Mesenchymal stem cell (in vitro differentiated cells and primary cell): ENCODE data around the gene DIAPH2.

Experiments
- DNase-seq: peaks from one replicate; pipeline ENCODE4 v3.0.0-alpha.2; 2013
- H2AFZ ChIP-seq: one replicate; pipeline ENCODE4 v1.6.1; 2013; ENCODE audit warnings: low read depth, mild to moderate bottlenecking, control low read depth, inconsistent platforms, low read length, moderate library complexity
- H2AK5ac ChIP-seq: 2 replicates; pipeline ENCODE4 v1.6.1; 2013; ENCODE audit warnings: low read length, moderate library complexity, mild to moderate bottlenecking, inconsistent platforms; ENCODE audit not compliant: severe bottlenecking
- H2BK120ac ChIP-seq: one replicate; pipeline ENCODE4 v1.6.1; 2013; ENCODE audit warnings: low read depth, mild to moderate bottlenecking, inconsistent platforms, low read length, moderate library complexity
- H2BK12ac ChIP-seq, 2 experiments: one replicate each; pipeline ENCODE4 v1.6.1; 2013; ENCODE audit warnings: inconsistent platforms in 2 of 2, low read length in 2 of 2, mild to moderate bottlenecking in 2 of 2, moderate library complexity in 2 of 2, control low read depth in 1 of 2
- H2BK15ac ChIP-seq: one replicate; pipeline ENCODE4 v1.6.1; 2013; ENCODE audit warnings: mild to moderate bottlenecking, low read depth, inconsistent platforms; ENCODE audit not compliant: poor library complexity, severe bottlenecking
- H2BK5ac ChIP-seq: 2 replicates; pipeline ENCODE4 v1.6.1; 2013; ENCODE audit warnings: low read depth, mild to moderate bottlenecking, low read length, control low read depth, inconsistent platforms; ENCODE audit not compliant: poor library complexity, severe bottlenecking
- H3K14ac ChIP-seq, 2 experiments: one replicate each; pipeline ENCODE4 v1.6.1; 2013; ENCODE audit warnings: inconsistent platforms in 2 of 2, low read length in 2 of 2, control low read depth in 1 of 2, mild to moderate bottlenecking in 1 of 2, moderate library complexity in 1 of 2
- H3K18ac ChIP-seq, 2 experiments: one replicate each; pipeline ENCODE4 v1.6.1; 2013; ENCODE audit warnings: inconsistent platforms in 2 of 2, low read length in 2 of 2, control low read depth in 1 of 2, low read depth in 1 of 2, mild to moderate bottlenecking in 1 of 2
- H3K23ac ChIP-seq, 2 experiments: one replicate each; pipeline ENCODE4 v1.6.1; 2013; ENCODE audit warnings: inconsistent platforms in 2 of 2, low read length in 2 of 2, mild to moderate bottlenecking in 2 of 2, moderate library complexity in 2 of 2, control low read depth in 1 of 2
- H3K27ac ChIP-seq: 2 replicates; pipeline ENCODE4 v1.5.1; 2013; ENCODE audit warnings: mild to moderate bottlenecking, moderate library complexity, low read length, control low read depth, inconsistent platforms; ENCODE audit not compliant: poor library complexity, severe bottlenecking
- H3K27me3 ChIP-seq, 2 experiments: 2 replicates each; pipeline versions ENCODE4 v1.6.1 to v1.7.0; 2013; ENCODE audit warnings: low read length in 2 of 2, mild to moderate bottlenecking in 2 of 2, moderate library complexity in 2 of 2, control low read depth in 1 of 2, inconsistent platforms in 1 of 2; ENCODE audit not compliant: control insufficient read depth in 1 of 2, insufficient read depth in 1 of 2
- H3K36me3 ChIP-seq, 2 experiments: 2 replicates each; pipeline versions ENCODE4 v1.6.1 to v1.7.0; 2013; ENCODE audit warnings: low read length in 2 of 2, control low read depth in 1 of 2, inconsistent platforms in 1 of 2, low read depth in 1 of 2, mild to moderate bottlenecking in 1 of 2; ENCODE audit not compliant: insufficient read depth in 2 of 2, control insufficient read depth in 1 of 2
- H3K4ac ChIP-seq, 2 experiments: one replicate each; pipeline ENCODE4 v1.6.1; 2013; ENCODE audit warnings: inconsistent platforms in 2 of 2, low read length in 2 of 2, mild to moderate bottlenecking in 2 of 2, moderate library complexity in 2 of 2, control low read depth in 1 of 2, low read depth in 1 of 2
- H3K4me1 ChIP-seq: 2 replicates; pipeline ENCODE4 v1.6.1; 2013; ENCODE audit warnings: low read depth, low read length, control low read depth; ENCODE audit not compliant: control insufficient read depth, insufficient read depth
- H3K4me2 ChIP-seq: 2 replicates; pipeline ENCODE4 v1.6.1; 2013; ENCODE audit warnings: low read length, mild to moderate bottlenecking, inconsistent platforms; ENCODE audit not compliant: poor library complexity, severe bottlenecking
- H3K4me3 ChIP-seq, 2 experiments: 2 replicates each; pipeline versions ENCODE4 v1.5.1 to v1.7.0; 2013; ENCODE audit warnings: low read length in 2 of 2, mild to moderate bottlenecking in 2 of 2, control low read depth in 1 of 2, low read depth in 1 of 2; ENCODE audit not compliant: insufficient read depth in 1 of 2
- H3K79me1 ChIP-seq: replicated peaks from 2 replicates; pipeline ENCODE4 v1.6.1; 2013; ENCODE audit warnings: mild to moderate bottlenecking, control low read depth, low read length, inconsistent platforms; ENCODE audit not compliant: poor library complexity, severe bottlenecking
- H3K9ac ChIP-seq: 2 replicates; pipeline ENCODE4 v1.7.0; 2013; ENCODE audit warnings: mild to moderate bottlenecking, low read length, moderate library complexity
- H3K9me3 ChIP-seq: 2 replicates; pipeline ENCODE4 v1.7.0; 2013; ENCODE audit warnings: mild to moderate bottlenecking, low read length; ENCODE audit not compliant: control insufficient read depth
- H4K8ac ChIP-seq: one replicate; pipeline ENCODE4 v1.6.1; 2013; ENCODE audit warnings: inconsistent platforms, mild to moderate bottlenecking, low read length, moderate library complexity
- H4K91ac ChIP-seq: one replicate; pipeline ENCODE4 v1.6.1; 2013; ENCODE audit warnings: mild to moderate bottlenecking, low read length, inconsistent platforms
- WGBS: methylation state at CpG from one replicate; pipeline ENCODE4 v1.1.7; 2013; ENCODE audit warnings: mixed read lengths; 5-methylcytosine and 5-hydroxymethylcytosine counted together

DIAPH2 gene

DNA sequence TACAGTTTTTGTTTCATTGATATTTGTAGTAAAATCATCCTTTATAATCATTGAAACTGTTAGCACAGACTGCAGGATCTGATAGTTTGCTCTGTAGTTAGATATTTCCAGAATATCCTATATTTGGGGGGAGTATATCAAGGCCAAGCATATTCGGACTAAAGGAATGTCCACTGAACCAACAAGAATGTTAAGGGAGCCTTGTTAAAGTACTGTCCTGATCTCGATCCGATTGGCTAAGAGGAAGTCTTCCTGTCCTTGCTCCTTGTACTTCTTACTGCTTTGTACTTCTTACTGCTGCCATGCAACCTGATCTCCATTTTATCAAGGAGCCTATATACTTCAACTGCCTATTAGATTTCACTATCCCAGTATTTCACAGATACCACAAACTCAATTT lies 648.3 kb downstream of the DIAPH2 start:
- Histone ChIP-seq H2AFZ (no peak overlapping the region), H3K4ac (no peak overlapping the region)
- WGBS: 86% methylated on average over 3 of the region's 3 CpGs

DNA sequence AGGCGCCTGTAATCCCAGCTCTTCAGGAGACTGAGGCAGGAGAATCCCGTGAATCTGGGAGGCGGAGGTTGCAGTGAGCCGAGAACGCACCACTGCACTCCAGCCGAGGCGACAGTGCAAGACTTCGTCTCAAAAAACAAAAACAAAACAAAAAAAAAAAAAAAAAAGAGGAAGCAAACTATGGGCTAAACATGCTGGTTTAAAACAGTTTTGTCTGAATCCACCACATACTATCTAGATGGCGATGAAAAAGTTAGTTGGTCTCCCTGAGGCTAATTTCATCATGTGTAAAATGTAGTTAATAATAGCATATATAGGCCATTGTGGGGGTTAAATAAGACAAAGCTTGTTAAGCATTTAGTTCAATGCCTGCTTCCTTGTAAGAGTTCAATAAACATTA lies 650.2 kb downstream of the DIAPH2 start:
- no peaks in the 10 kb centered on the region for H3K4me1 ChIP-seq
- H3K79me1 ChIP-seq: no peaks in the 10 kb centered on the region
- no peak overlapping the region for H2AFZ ChIP-seq
- DNase-seq: no peak
- no peak overlapping the region for H2BK120ac ChIP-seq
- no peak overlapping the region for H3K18ac ChIP-seq
- H3K36me3 ChIP-seq: no peaks in the 10 kb centered on the region
- no peak overlapping the region for H4K8ac ChIP-seq
- no peak overlapping the region for H3K23ac ChIP-seq
- no peak overlapping the region for H2BK5ac ChIP-seq
- no peak overlapping the region for H3K9ac ChIP-seq
- H3K4ac ChIP-seq: no peak overlapping the region
- no peaks in the 10 kb centered on the region for H3K9me3 ChIP-seq
- no peak overlapping the region for H3K27ac ChIP-seq
- H2AK5ac ChIP-seq: no peak overlapping the region
- H3K4me3 ChIP-seq: no peak overlapping the region
- no peak overlapping the region for H3K14ac ChIP-seq
- 100% methylated on average over 1 of the region's 9 CpGs for WGBS
- H3K27me3 ChIP-seq: peaks cover 0 to 4% of the 10 kb centered on the region in 2 experiments
- no peak overlapping the region for H4K91ac ChIP-seq
- no peak overlapping the region for H3K4me2 ChIP-seq
- H2BK12ac ChIP-seq: no peak overlapping the region
- no peak overlapping the region for H2BK15ac ChIP-seq

More for the DNA sequence above, 648.3 kb downstream of the DIAPH2 start:
- Histone ChIP-seq H3K27me3 (peaks cover 0 to 4% of the 10 kb centered on the region in 2 experiments), H3K36me3 (no peaks in the 10 kb centered on the region), H2BK120ac (no peak overlapping the region), H3K9ac (no peak overlapping the region), H2AK5ac (no peak overlapping the region), H2BK12ac (no peak overlapping the region), H2BK5ac (no peak overlapping the region), H3K14ac (no peak overlapping the region), H3K4me1 (no peaks in the 10 kb centered on the region), H3K27ac (no peak overlapping the region), H4K91ac (no peak overlapping the region), H4K8ac (no peak overlapping the region), H3K23ac (no peak overlapping the region), H2BK15ac (no peak overlapping the region), H3K4me3 (no peak overlapping the region), H3K79me1 (no peaks in the 10 kb centered on the region), H3K18ac (no peak overlapping the region), H3K9me3 (no peaks in the 10 kb centered on the region), H3K4me2 (no peak overlapping the region)
- peak; percentile 7 for DNase-seq

DNA sequence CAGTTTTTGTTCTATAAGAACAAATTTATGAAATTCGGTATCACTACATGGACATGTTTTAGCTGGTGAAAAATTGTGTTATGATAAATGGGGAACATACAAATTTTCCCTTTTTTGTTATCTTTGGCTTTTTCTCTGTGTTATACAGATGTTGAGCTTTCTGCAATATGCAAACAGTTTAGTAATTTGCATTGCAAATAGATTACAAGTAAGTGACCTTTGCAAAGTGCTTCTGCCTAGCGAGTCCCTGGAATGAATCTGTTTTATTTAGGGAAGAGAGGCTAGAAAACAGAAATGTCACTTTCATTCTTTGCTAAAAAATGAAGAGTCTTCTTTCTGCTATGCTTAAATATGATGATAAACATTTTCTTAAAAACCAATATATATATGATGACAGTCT lies 660.1 kb downstream of the DIAPH2 start:
- Histone ChIP-seq H3K4me1 (no peaks in the 10 kb centered on the region), H2BK15ac (no peak overlapping the region), H4K8ac (no peak overlapping the region), H2BK12ac (no peak overlapping the region), H3K9ac (no peak overlapping the region), H2BK5ac (no peak overlapping the region), H4K91ac (no peak overlapping the region), H3K4me3 (no peak overlapping the region), H3K18ac (no peak overlapping the region), H2BK120ac (no peak overlapping the region), H3K36me3 (no peaks in the 10 kb centered on the region), H3K27me3 (peaks cover 0 to 5% of the 10 kb centered on the region in 2 experiments), H3K4me2 (no peak overlapping the region), H3K4ac (no peak overlapping the region), H3K9me3 (no peaks in the 10 kb centered on the region), H3K27ac (no peak overlapping the region), H3K14ac (no peak overlapping the region), H3K23ac (no peak overlapping the region), H3K79me1 (no peaks in the 10 kb centered on the region), H2AFZ (no peak overlapping the region), H2AK5ac (no peak overlapping the region)
- DNase-seq: no peak
- no CpG with 5 or more reads among the region's 2 CpGs for whole genome bisulfite sequencing

DNA sequence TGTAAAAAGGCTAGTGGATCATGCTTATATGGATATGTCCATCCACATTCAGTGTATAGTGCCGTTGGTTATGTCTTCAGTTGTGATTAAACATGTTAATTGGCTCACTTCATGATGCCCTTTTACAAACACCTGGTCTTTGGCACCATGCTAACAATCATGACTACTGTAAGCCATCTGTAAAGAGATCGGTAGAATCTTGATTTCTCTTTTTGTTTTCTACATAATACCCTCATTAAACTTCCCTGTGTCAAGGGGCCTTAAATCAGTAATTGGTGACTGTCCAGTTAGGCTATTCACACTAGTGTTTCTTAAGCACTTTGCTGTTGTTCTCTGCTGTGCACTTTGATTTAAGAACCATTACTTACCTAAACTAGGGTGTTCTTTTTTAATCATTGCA lies 674.3 kb downstream of the DIAPH2 start:
- 100% methylated on average over 1 of the region's 2 CpGs for WGBS
- no peak overlapping the region for H3K4me2 ChIP-seq
- no peak overlapping the region for H3K23ac ChIP-seq
- no peak overlapping the region for H2BK5ac ChIP-seq
- no peak overlapping the region for H2BK120ac ChIP-seq
- no peak overlapping the region for H2BK12ac ChIP-seq
- no peak overlapping the region for H3K18ac ChIP-seq
- H2BK15ac ChIP-seq: no peak overlapping the region
- H3K4me3 ChIP-seq: no peak overlapping the region
- H2AFZ ChIP-seq: no peak overlapping the region
- no peak overlapping the region for H4K8ac ChIP-seq
- H3K4ac ChIP-seq: no peak overlapping the region
- no peak overlapping the region for H4K91ac ChIP-seq
- no peaks in the 10 kb centered on the region for H3K4me1 ChIP-seq
- no peaks in the 10 kb centered on the region for H3K79me1 ChIP-seq
- no peaks in the 10 kb centered on the region for H3K36me3 ChIP-seq
- no peak overlapping the region for H3K14ac ChIP-seq
- no peak overlapping the region for H3K27ac ChIP-seq
- no peak for DNase-seq
- no peaks in the 10 kb centered on the region for H3K9me3 ChIP-seq
- no peak overlapping the region for H2AK5ac ChIP-seq
- H3K27me3 ChIP-seq: no peaks in the 10 kb centered on the region
- no peak overlapping the region for H3K9ac ChIP-seq
